Amniotic epithelial cell (primary cell): ENCODE measurements around the gene ARMH2.
A peak's percentile ranks its signal among the peaks of the same experiment; 100 is the strongest.
"Not testable (repeated sequence)": the region's sequence is repeated elsewhere in the genome, so short reads cannot be mapped to it uniquely, and the experiment has no call there.

Experiments used
- DNase-seq: peaks from one replicate; pipeline ENCODE4 v3.0.0-alpha.2; 2010; ENCODE audit warnings: low read depth

ARMH2 gene

GRCh38 chr6:24818346-24818745 is 19.6 kb upstream of the ARMH2 start:
- DNase-seq, result no peak

GRCh38 chr6:24809728-24810127 is 11.0 kb upstream of the ARMH2 start:
- no peak for DNase-seq

GRCh38 chr6:24807584-24807983 is 8.9 kb upstream of the ARMH2 start:
- DNase-seq, result no peak

GRCh38 chr6:24802271-24803059 is 3.7 kb upstream of the ARMH2 start:
- DNase-seq, result no peak

GRCh38 chr6:24799541-24799915 is 811 bp upstream of the ARMH2 start:
- DNase-seq, result no peak

GRCh38 chr6:24797596-24798216 is 1.0 kb downstream of the ARMH2 start:
- no peak for DNase-seq

- no peak for DNase-seq
These were observed 2.0 kb downstream of the ARMH2 start for GRCh38 chr6:24796616-24797290.

GRCh38 chr6:24795106-24795505 is 3.6 kb downstream of the ARMH2 start:
- peak; percentile 47 for DNase-seq

GRCh38 chr6:24788031-24788665 is 10.6 kb downstream of the ARMH2 start:
- no peak for DNase-seq

- DNase-seq, result no peak
These were observed 18.5 kb downstream of the ARMH2 start for GRCh38 chr6:24780206-24780605.

GRCh38 chr6:24779416-24780016 is 19.2 kb downstream of the ARMH2 start:
- DNase-seq, result peak; percentile 56

GRCh38 chr6:24778878-24779277 is 19.8 kb downstream of the ARMH2 start:
- no peak for DNase-seq

- DNase-seq, result no peak
These were observed 20.6 kb downstream of the ARMH2 start for GRCh38 chr6:24778121-24778520.

- no peak for DNase-seq
These were observed 21.5 kb downstream of the ARMH2 start for GRCh38 chr6:24777227-24777626.

- DNase-seq, result peak; percentile 70
These were observed 23.1 kb downstream of the ARMH2 start for GRCh38 chr6:24775520-24776058.

- DNase-seq, result peak; percentile 83
These were observed 23.8 kb downstream of the ARMH2 start, which contains the start of gene GMNN for GRCh38 chr6:24774696-24775519. TSS of gene GMNN (plus strand) at chr6:24774937. CDS start at chr6:24777247, 2,310 bp downstream.

- peak; percentile 51 for DNase-seq
These were observed 30.4 kb downstream of the ARMH2 start for GRCh38 chr6:24768361-24768760.

- peak; percentile 44 for DNase-seq
These were observed 31.8 kb downstream of the ARMH2 start for GRCh38 chr6:24766680-24767462.

- not testable (repeated sequence) for DNase-seq
These were observed 32.7 kb downstream of the ARMH2 start for GRCh38 chr6:24765968-24766367.
